HepG2 (cell line): Measurements from ENCODE around the gene AXIN2. TPM values are rescaled to one million over a fixed set of nuclear protein-coding genes. Genes with fewer than 3 reads are reported as not detected.

Source experiments
- AKAP8 ChIP-seq: sonication (generic); formaldehyde crosslinking; IDR thresholded peaks from 2 replicates; pipeline ENCODE4 v1.5.1; 2020; ENCODE audit warnings: mild to moderate bottlenecking, missing genetic modification reagents
- ARID4A ChIP-seq: sonication (generic); formaldehyde crosslinking; IDR thresholded peaks from 2 replicates; pipeline ENCODE4 v1.5.0; 2020; ENCODE audit warnings: mild to moderate bottlenecking, missing genetic modification reagents, borderline replicate concordance
- ELF1 ChIP-seq: sonication (generic); formaldehyde crosslinking; IDR thresholded peaks from 2 replicates; pipeline ENCODE4 v1.4.0; 2020; ENCODE audit warnings: missing genetic modification reagents
- FOXP4 ChIP-seq: sonication (generic); formaldehyde crosslinking; IDR thresholded peaks from 2 replicates; pipeline ENCODE4 v1.4.0; 2020; ENCODE audit warnings: missing genetic modification reagents
- KDM3A ChIP-seq: IDR thresholded peaks from 2 replicates; pipeline ENCODE4 v1.6.1; 2018; ENCODE audit warnings: low read depth, missing compliant biosample characterization
- MLLT10 ChIP-seq: sonication (generic); formaldehyde crosslinking; IDR thresholded peaks from 2 replicates; pipeline ENCODE4 v1.4.0; 2020; ENCODE audit warnings: missing genetic modification reagents
- SALL2 ChIP-seq: sonication (generic); formaldehyde crosslinking; IDR thresholded peaks from 2 replicates; pipeline ENCODE4 v1.8.1; 2023; ENCODE audit warnings: mild to moderate bottlenecking, missing genetic modification reagents, inconsistent platforms
- TRAFD1 ChIP-seq: sonication (generic); formaldehyde crosslinking; IDR thresholded peaks from 2 replicates; pipeline ENCODE4 v1.5.1; 2020; ENCODE audit warnings: missing genetic modification reagents, mild to moderate bottlenecking, borderline replicate concordance
- ZNF235 ChIP-seq: sonication (generic); formaldehyde crosslinking; IDR thresholded peaks from 2 replicates; pipeline ENCODE4 v1.8.1; 2023; ENCODE audit warnings: mild to moderate bottlenecking, missing genetic modification reagents, borderline replicate concordance
- polyA plus RNA-seq, 8 experiments: library from polyadenylated mRNA; depleted of rRNA in 3 of 8; stranded (reverse) in 7 of 8; unstranded in 1 of 8; fragments of >200 nt; fragmentation: Illumina TruSeq in 4 of 8; extraction: Trizol in 4 of 8; gene quantifications; 2 replicates each; pipeline versions ENCODE4 v1.2.1 to v1.2.3, GENCODE V29; 2011 to 2016; ENCODE audit warnings: low read depth in 4 of 8, missing spikeins in 1 of 8, mixed read lengths in 1 of 8; ENCODE audit not compliant: insufficient read depth in 1 of 8
- total RNA-seq, 5 experiments: library from RNA; depleted of rRNA; stranded (reverse); fragments of >200 nt; fragmentation: Illumina TruSeq; extraction: Trizol; gene quantifications; 2 replicates each; pipeline ENCODE4 v1.2.3, GENCODE V29; 2016; ENCODE audit warnings: low read depth in 1 of 5
- TF ChIP-seq, protein P1 (sequence below): sonication (generic); formaldehyde crosslinking; IDR thresholded peaks from 2 replicates; pipeline ENCODE4 v1.4.0; 2020; ENCODE audit warnings: missing genetic modification reagents

AXIN2 gene
- total and polyA plus RNA-seq, 2 of the 13 experiments (the other 11 are each of a cell fraction or from before 2014, with no cell fraction given), result 58.6 to 63.4 TPM

- TF ChIP-seq, protein P1, sequence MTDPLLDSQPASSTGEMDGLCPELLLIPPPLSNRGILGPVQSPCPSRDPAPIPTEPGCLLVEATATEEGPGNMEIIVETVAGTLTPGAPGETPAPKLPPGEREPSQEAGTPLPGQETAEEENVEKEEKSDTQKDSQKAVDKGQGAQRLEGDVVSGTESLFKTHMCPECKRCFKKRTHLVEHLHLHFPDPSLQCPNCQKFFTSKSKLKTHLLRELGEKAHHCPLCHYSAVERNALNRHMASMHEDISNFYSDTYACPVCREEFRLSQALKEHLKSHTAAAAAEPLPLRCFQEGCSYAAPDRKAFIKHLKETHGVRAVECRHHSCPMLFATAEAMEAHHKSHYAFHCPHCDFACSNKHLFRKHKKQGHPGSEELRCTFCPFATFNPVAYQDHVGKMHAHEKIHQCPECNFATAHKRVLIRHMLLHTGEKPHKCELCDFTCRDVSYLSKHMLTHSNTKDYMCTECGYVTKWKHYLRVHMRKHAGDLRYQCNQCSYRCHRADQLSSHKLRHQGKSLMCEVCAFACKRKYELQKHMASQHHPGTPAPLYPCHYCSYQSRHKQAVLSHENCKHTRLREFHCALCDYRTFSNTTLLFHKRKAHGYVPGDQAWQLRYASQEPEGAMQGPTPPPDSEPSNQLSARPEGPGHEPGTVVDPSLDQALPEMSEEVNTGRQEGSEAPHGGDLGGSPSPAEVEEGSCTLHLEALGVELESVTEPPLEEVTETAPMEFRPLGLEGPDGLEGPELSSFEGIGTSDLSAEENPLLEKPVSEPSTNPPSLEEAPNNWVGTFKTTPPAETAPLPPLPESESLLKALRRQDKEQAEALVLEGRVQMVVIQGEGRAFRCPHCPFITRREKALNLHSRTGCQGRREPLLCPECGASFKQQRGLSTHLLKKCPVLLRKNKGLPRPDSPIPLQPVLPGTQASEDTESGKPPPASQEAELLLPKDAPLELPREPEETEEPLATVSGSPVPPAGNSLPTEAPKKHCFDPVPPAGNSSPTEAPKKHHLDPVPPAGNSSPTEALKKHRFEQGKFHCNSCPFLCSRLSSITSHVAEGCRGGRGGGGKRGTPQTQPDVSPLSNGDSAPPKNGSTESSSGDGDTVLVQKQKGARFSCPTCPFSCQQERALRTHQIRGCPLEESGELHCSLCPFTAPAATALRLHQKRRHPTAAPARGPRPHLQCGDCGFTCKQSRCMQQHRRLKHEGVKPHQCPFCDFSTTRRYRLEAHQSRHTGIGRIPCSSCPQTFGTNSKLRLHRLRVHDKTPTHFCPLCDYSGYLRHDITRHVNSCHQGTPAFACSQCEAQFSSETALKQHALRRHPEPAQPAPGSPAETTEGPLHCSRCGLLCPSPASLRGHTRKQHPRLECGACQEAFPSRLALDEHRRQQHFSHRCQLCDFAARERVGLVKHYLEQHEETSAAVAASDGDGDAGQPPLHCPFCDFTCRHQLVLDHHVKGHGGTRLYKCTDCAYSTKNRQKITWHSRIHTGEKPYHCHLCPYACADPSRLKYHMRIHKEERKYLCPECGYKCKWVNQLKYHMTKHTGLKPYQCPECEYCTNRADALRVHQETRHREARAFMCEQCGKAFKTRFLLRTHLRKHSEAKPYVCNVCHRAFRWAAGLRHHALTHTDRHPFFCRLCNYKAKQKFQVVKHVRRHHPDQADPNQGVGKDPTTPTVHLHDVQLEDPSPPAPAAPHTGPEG, result peak; percentile 60; the same call in 1 of the 2 replicates
- TF ChIP-seq ZNF235 (CRISPR knock-in tag) (no peak), MLLT10 (no peak), TRAFD1 (CRISPR knock-in tag) (0 out of 2 replicates have a peak, but pooled peaks have one; percentile 49), SALL2 (0 out of 2 replicates have a peak, but pooled peaks have one; percentile 57), ARID4A (CRISPR knock-in tag) (no peak; the same call in 1 of the 2 replicates), FOXP4 (CRISPR knock-in tag) (peak; percentile 37; the same call in 1 of the 2 replicates), ELF1 (peak; percentile 73), KDM3A (no peak), AKAP8 (CRISPR knock-in tag) (no peak)
These were observed 23.4 kb upstream of the AXIN2 start (continued) for GRCh38 chr17:65584604-65585521.
